Mesenchymal stem cell (in vitro differentiated cells and primary cell): ENCODE data around the gene DERL2. TPM values are rescaled to one million over a fixed set of nuclear protein-coding genes. Genes with fewer than 3 reads are reported as not detected.

Experiments
- DNase-seq: peaks from one replicate; pipeline ENCODE4 v3.0.0-alpha.2; 2013
- H2AFZ ChIP-seq: one replicate; pipeline ENCODE4 v1.6.1; 2013; ENCODE audit warnings: low read depth, mild to moderate bottlenecking, control low read depth, inconsistent platforms, low read length, moderate library complexity
- H2AK5ac ChIP-seq: 2 replicates; pipeline ENCODE4 v1.6.1; 2013; ENCODE audit warnings: low read length, moderate library complexity, mild to moderate bottlenecking, inconsistent platforms; ENCODE audit not compliant: severe bottlenecking
- H2BK120ac ChIP-seq: one replicate; pipeline ENCODE4 v1.6.1; 2013; ENCODE audit warnings: low read depth, mild to moderate bottlenecking, inconsistent platforms, low read length, moderate library complexity
- H2BK12ac ChIP-seq, 2 experiments: one replicate each; pipeline ENCODE4 v1.6.1; 2013; ENCODE audit warnings: inconsistent platforms in 2 of 2, low read length in 2 of 2, mild to moderate bottlenecking in 2 of 2, moderate library complexity in 2 of 2, control low read depth in 1 of 2
- H2BK15ac ChIP-seq: one replicate; pipeline ENCODE4 v1.6.1; 2013; ENCODE audit warnings: mild to moderate bottlenecking, low read depth, inconsistent platforms; ENCODE audit not compliant: poor library complexity, severe bottlenecking
- H2BK5ac ChIP-seq: 2 replicates; pipeline ENCODE4 v1.6.1; 2013; ENCODE audit warnings: low read depth, mild to moderate bottlenecking, low read length, control low read depth, inconsistent platforms; ENCODE audit not compliant: poor library complexity, severe bottlenecking
- H3K14ac ChIP-seq, 2 experiments: one replicate each; pipeline ENCODE4 v1.6.1; 2013; ENCODE audit warnings: inconsistent platforms in 2 of 2, low read length in 2 of 2, control low read depth in 1 of 2, mild to moderate bottlenecking in 1 of 2, moderate library complexity in 1 of 2
- H3K18ac ChIP-seq, 2 experiments: one replicate each; pipeline ENCODE4 v1.6.1; 2013; ENCODE audit warnings: inconsistent platforms in 2 of 2, low read length in 2 of 2, control low read depth in 1 of 2, low read depth in 1 of 2, mild to moderate bottlenecking in 1 of 2
- H3K23ac ChIP-seq, 2 experiments: one replicate each; pipeline ENCODE4 v1.6.1; 2013; ENCODE audit warnings: inconsistent platforms in 2 of 2, low read length in 2 of 2, mild to moderate bottlenecking in 2 of 2, moderate library complexity in 2 of 2, control low read depth in 1 of 2
- H3K27ac ChIP-seq: 2 replicates; pipeline ENCODE4 v1.5.1; 2013; ENCODE audit warnings: mild to moderate bottlenecking, moderate library complexity, low read length, control low read depth, inconsistent platforms; ENCODE audit not compliant: poor library complexity, severe bottlenecking
- H3K27me3 ChIP-seq, 2 experiments: 2 replicates each; pipeline versions ENCODE4 v1.6.1 to v1.7.0; 2013; ENCODE audit warnings: low read length in 2 of 2, mild to moderate bottlenecking in 2 of 2, moderate library complexity in 2 of 2, control low read depth in 1 of 2, inconsistent platforms in 1 of 2; ENCODE audit not compliant: control insufficient read depth in 1 of 2, insufficient read depth in 1 of 2
- H3K36me3 ChIP-seq, 2 experiments: 2 replicates each; pipeline versions ENCODE4 v1.6.1 to v1.7.0; 2013; ENCODE audit warnings: low read length in 2 of 2, control low read depth in 1 of 2, inconsistent platforms in 1 of 2, low read depth in 1 of 2, mild to moderate bottlenecking in 1 of 2; ENCODE audit not compliant: insufficient read depth in 2 of 2, control insufficient read depth in 1 of 2
- H3K4ac ChIP-seq, 2 experiments: one replicate each; pipeline ENCODE4 v1.6.1; 2013; ENCODE audit warnings: inconsistent platforms in 2 of 2, low read length in 2 of 2, mild to moderate bottlenecking in 2 of 2, moderate library complexity in 2 of 2, control low read depth in 1 of 2, low read depth in 1 of 2
- H3K4me1 ChIP-seq: 2 replicates; pipeline ENCODE4 v1.6.1; 2013; ENCODE audit warnings: low read depth, low read length, control low read depth; ENCODE audit not compliant: control insufficient read depth, insufficient read depth
- H3K4me2 ChIP-seq: 2 replicates; pipeline ENCODE4 v1.6.1; 2013; ENCODE audit warnings: low read length, mild to moderate bottlenecking, inconsistent platforms; ENCODE audit not compliant: poor library complexity, severe bottlenecking
- H3K4me3 ChIP-seq, 2 experiments: 2 replicates each; pipeline versions ENCODE4 v1.5.1 to v1.7.0; 2013; ENCODE audit warnings: low read length in 2 of 2, mild to moderate bottlenecking in 2 of 2, control low read depth in 1 of 2, low read depth in 1 of 2; ENCODE audit not compliant: insufficient read depth in 1 of 2
- H3K79me1 ChIP-seq: replicated peaks from 2 replicates; pipeline ENCODE4 v1.6.1; 2013; ENCODE audit warnings: mild to moderate bottlenecking, control low read depth, low read length, inconsistent platforms; ENCODE audit not compliant: poor library complexity, severe bottlenecking
- H3K9ac ChIP-seq: 2 replicates; pipeline ENCODE4 v1.7.0; 2013; ENCODE audit warnings: mild to moderate bottlenecking, low read length, moderate library complexity
- H3K9me3 ChIP-seq: 2 replicates; pipeline ENCODE4 v1.7.0; 2013; ENCODE audit warnings: mild to moderate bottlenecking, low read length; ENCODE audit not compliant: control insufficient read depth
- H4K8ac ChIP-seq: one replicate; pipeline ENCODE4 v1.6.1; 2013; ENCODE audit warnings: inconsistent platforms, mild to moderate bottlenecking, low read length, moderate library complexity
- H4K91ac ChIP-seq: one replicate; pipeline ENCODE4 v1.6.1; 2013; ENCODE audit warnings: mild to moderate bottlenecking, low read length, inconsistent platforms
- WGBS: methylation state at CpG from one replicate; pipeline ENCODE4 v1.1.7; 2013; ENCODE audit warnings: mixed read lengths; 5-methylcytosine and 5-hydroxymethylcytosine counted together
- polyA plus RNA-seq, 2 experiments: library from polyadenylated mRNA; stranded (reverse); fragments of 200-250 nt; gene quantifications; one replicate each; pipeline ENCODE4 v1.2.3, GENCODE V29; 2013

DERL2 gene
- 46.0 TPM for polyA plus RNA-seq (2013, experiment 1 of 2)
- polyA plus RNA-seq (2013, experiment 2 of 2) = 45.1 TPM

DNA sequence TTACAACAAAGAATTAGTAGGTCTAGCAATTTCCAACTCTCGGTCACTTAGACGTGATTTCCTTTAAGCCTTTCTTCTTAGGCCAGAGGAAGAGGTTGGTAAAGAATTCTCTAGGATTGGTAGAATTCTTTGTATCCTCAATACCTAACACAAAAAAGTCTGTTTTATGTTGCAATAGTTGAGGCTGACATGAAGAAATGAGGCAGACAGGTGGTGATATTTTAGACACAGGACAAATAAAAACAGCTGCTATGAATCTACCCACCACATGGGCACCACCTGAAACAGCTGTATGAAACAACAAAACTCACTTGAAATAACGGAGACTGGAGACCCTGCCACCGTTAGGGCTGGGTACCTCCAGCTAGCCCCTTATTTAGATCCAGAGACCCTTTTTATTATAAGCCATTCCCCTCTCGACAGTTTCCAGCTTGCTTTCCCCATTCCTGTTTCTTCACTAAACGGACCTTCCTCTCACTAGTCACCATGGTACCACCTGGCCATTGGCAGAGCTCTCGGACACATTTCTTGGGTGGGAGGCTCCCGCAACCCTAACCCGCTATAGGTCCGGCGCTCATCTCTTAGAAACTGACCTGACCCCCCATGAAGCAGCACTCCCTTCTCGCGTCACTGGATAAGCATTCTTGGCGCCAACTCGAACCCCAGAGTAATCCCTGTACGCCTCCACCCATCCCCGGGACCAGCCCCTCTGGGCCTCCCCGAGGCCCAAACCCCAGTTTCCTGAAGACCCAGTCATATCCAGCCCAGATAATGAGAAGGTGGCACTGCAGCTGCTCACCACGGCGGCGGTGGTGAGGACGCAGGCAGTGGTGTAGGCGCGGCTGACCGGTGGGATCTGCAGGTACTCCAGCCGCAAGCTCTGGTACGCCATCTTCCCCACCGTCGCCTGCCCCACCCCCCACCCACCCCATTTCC is at the start of gene DERL2:
Gene DERL2 (minus strand): TSS at position 909 of the 936 bp plus-strand sequence. CDS start 17 bp downstream, at position 892.
- H3K36me3 ChIP-seq = peaks cover 10 to 70% of the 10 kb centered on the region in 2 experiments
- H3K4me3 ChIP-seq = peak within 1 kb of the TSS; percentile 88 to 94
- no peak for DNase-seq
- peak within 1 kb of the TSS in 1 of 2 experiments; percentile 75 for H3K23ac ChIP-seq
- H3K27me3 ChIP-seq = no peaks in the 10 kb centered on the region
- H3K79me1 ChIP-seq = peaks cover 31% of the 10 kb centered on the region
- H4K8ac ChIP-seq = peak within 1 kb of the TSS; percentile 99
- peak within 1 kb of the TSS; percentile 71 for H2AK5ac ChIP-seq
- H3K9me3 ChIP-seq = no peaks in the 10 kb centered on the region
- H3K27ac ChIP-seq = peak within 1 kb of the TSS; percentile 100
- under 1% methylated on average over 22 of the region's 29 CpGs for WGBS
- no peak within 1 kb of the TSS for H2BK15ac ChIP-seq
- peak within 1 kb of the TSS in 1 of 2 experiments; percentile 32 for H2BK12ac ChIP-seq
- peak within 1 kb of the TSS; percentile 95 for H3K4me2 ChIP-seq
- peaks cover 6% of the 10 kb centered on the region for H3K4me1 ChIP-seq
- H3K18ac ChIP-seq = peak within 1 kb of the TSS; percentile 98
- peak within 1 kb of the TSS; percentile 73 for H2BK120ac ChIP-seq
- H3K4ac ChIP-seq = peak within 1 kb of the TSS; percentile 84 to 99
- H2BK5ac ChIP-seq = peak within 1 kb of the TSS; percentile 94
- H4K91ac ChIP-seq = peak within 1 kb of the TSS; percentile 99
- peak within 1 kb of the TSS; percentile 97 for H3K9ac ChIP-seq
- H3K14ac ChIP-seq = peak within 1 kb of the TSS in 1 of 2 experiments; percentile 89
- H2AFZ ChIP-seq = peak within 1 kb of the TSS; percentile 87

- Histone ChIP-seq H2BK120ac (no peak overlapping the region), H3K4me3 (no peak overlapping the region)
- 98% methylated on average over 2 of the region's 2 CpGs for WGBS
Measured at GRCh38 chr17:5535436-5535835, 49.5 kb upstream of the DERL2 start.

GRCh38 chr17:5533486-5534315 is 47.7 kb upstream of the DERL2 start:
- no peak overlapping the region for H4K91ac ChIP-seq
- no peaks in the 10 kb centered on the region for H3K79me1 ChIP-seq
- H2BK5ac ChIP-seq = peak overlapping the region; percentile 47
- 58% methylated on average over 15 of the region's 18 CpGs for WGBS
- no peak overlapping the region for H2BK12ac ChIP-seq
- H2AFZ ChIP-seq = no peak overlapping the region
- peaks cover 17% of the 10 kb centered on the region for H3K4me1 ChIP-seq
- no peak overlapping the region for H3K23ac ChIP-seq
- H3K18ac ChIP-seq = no peak overlapping the region
- no peaks in the 10 kb centered on the region for H3K27me3 ChIP-seq
- H4K8ac ChIP-seq = no peak overlapping the region
- no peak overlapping the region for H3K4ac ChIP-seq
- H2AK5ac ChIP-seq = peak overlapping the region; percentile 96
- no peak overlapping the region for H3K14ac ChIP-seq
- no peak for DNase-seq
- peaks cover 0 to 72% of the 10 kb centered on the region in 2 experiments for H3K36me3 ChIP-seq
- H3K9me3 ChIP-seq = no peaks in the 10 kb centered on the region
- H2BK120ac ChIP-seq = no peak overlapping the region
- no peak overlapping the region for H2BK15ac ChIP-seq
- H3K4me2 ChIP-seq = no peak overlapping the region
- H3K4me3 ChIP-seq = no peak overlapping the region
- H3K27ac ChIP-seq = peak overlapping the region; percentile 56
- no peak overlapping the region for H3K9ac ChIP-seq

More at GRCh38 chr17:5535436-5535835, 49.5 kb upstream of the DERL2 start:
- no peak overlapping the region for H4K91ac ChIP-seq
- H3K79me1 ChIP-seq = no peaks in the 10 kb centered on the region
- H3K9ac ChIP-seq = no peak overlapping the region
- no peak overlapping the region for H2BK15ac ChIP-seq
- peak overlapping the region; percentile 3 for H2AK5ac ChIP-seq
- no peak overlapping the region for H2AFZ ChIP-seq
- H4K8ac ChIP-seq = no peak overlapping the region
- H3K4ac ChIP-seq = no peak overlapping the region
- H3K27ac ChIP-seq = no peak overlapping the region
- H2BK5ac ChIP-seq = no peak overlapping the region
- H3K27me3 ChIP-seq = no peaks in the 10 kb centered on the region
- H3K14ac ChIP-seq = no peak overlapping the region
- H3K4me1 ChIP-seq = peaks cover 15% of the 10 kb centered on the region
- H3K18ac ChIP-seq = no peak overlapping the region
- no peak overlapping the region for H3K23ac ChIP-seq
- H2BK12ac ChIP-seq = no peak overlapping the region
- H3K36me3 ChIP-seq = peaks cover 0 to 78% of the 10 kb centered on the region in 2 experiments
- H3K9me3 ChIP-seq = no peaks in the 10 kb centered on the region
- no peak for DNase-seq
- no peak overlapping the region for H3K4me2 ChIP-seq
